ENCODE measurements around the gene FCRL5. TPM values are rescaled to one million over a fixed set of nuclear protein-coding genes. Genes with fewer than 3 reads are reported as not detected.

FCRL5 gene
- total and polyA plus RNA-seq, 2 donors (not counting 3 experiments of a cell fraction or from before 2014, with no cell fraction given), result not detected

- Histone ChIP-seq H3K4me1 (ENCODE audit: control insufficient read depth, extremely low read depth, insufficient read depth, low read length) (peaks cover 4% of the 10 kb centered on the region), H3K4me3 (replicated peaks in 1 of 3; ENCODE audit: insufficient read depth in 1 of 3, low read depth in 1 of 3, low read length in 3 of 3) (no peak overlapping the region), H2AFZ (ENCODE audit: low read depth, low read length) (no peak overlapping the region), H3K27ac (ENCODE audit: insufficient read depth, low read depth, low read length) (no peak overlapping the region), H3K9me1 (replicated peaks; ENCODE audit: control insufficient read depth, extremely low read depth, insufficient read depth, low read length) (no peaks in the 10 kb centered on the region), H3K9ac (replicated peaks; ENCODE audit: extremely low read depth, insufficient read depth, low read length) (no peak overlapping the region), H3K9me3 (replicated peaks; ENCODE audit: control insufficient read depth, insufficient read depth, low read length) (no peaks in the 10 kb centered on the region), H3K36me3 (ENCODE audit: control insufficient read depth in 2 of 2, extremely low read depth in 1 of 2, insufficient read depth in 2 of 2, low read length in 2 of 2) (no peaks in the 10 kb centered on the region), H3K4me2 (ENCODE audit: insufficient read depth, low read length) (no peak overlapping the region), H3K27me3 (ENCODE audit: control insufficient read depth in 2 of 2, insufficient read depth in 2 of 2, low read length in 2 of 2) (peaks cover 2 to 7% of the 10 kb centered on the region in 2 experiments), H3K79me2 (ENCODE audit: control insufficient read depth, insufficient read depth, low read length) (no peaks in the 10 kb centered on the region), H4K20me1 (replicated peaks; ENCODE audit: control insufficient read depth, extremely low read depth, insufficient read depth, low read length) (no peaks in the 10 kb centered on the region)
- ChIA-PET POLR2A (no interaction called here), CTCF (interaction anchor here (1.7 kb wide), 1 partner anchor 11 kb away, joined by 4 read pairs; no protein-coding TSS in a partner anchor)
- no peak for DNase-seq (ENCODE audit: low read depth, low spot score)
- dilution Hi-C loops (cut with MboI; ENCODE audit: extremely low pct_ligation_motif_present, low sequenced_read_pairs) (no loop called here), intact Hi-C loops (cut with micrococcal nuclease) (loop anchor here (2.0 kb wide), 1 partner anchor 15 kb away; no protein-coding TSS in a partner anchor)
- no TSS peak for BruUV-seq (replicated peaks)
- no peak for FAIRE-seq
- TF ChIP-seq POLR2A (IDR thresholded peaks at IDR 0.05; ENCODE audit: low read depth, low read length), result no peak
- no peak for TF ChIP-seq EZH2 (IDR thresholded peaks at IDR 0.05; ENCODE audit: borderline replicate concordance, low read depth, low read length, severe bottlenecking)
- no peak for TF ChIP-seq MAX (IDR thresholded peaks at IDR 0.05; ENCODE audit: insufficient read depth, insufficient read length)
- no peak for TF ChIP-seq JUN (IDR thresholded peaks at IDR 0.05; ENCODE audit: borderline replicate concordance, insufficient read depth, insufficient read length, low read depth)
- no peak for TF ChIP-seq FOS (IDR thresholded peaks at IDR 0.05; ENCODE audit: borderline replicate concordance, insufficient read depth, low read length)
- no peak for TF ChIP-seq MYC (IDR thresholded peaks at IDR 0.05; ENCODE audit: low read depth, low read length)
- TF ChIP-seq CTCF (IDR thresholded peaks at IDR 0.05; ENCODE audit: extremely low read depth in 1 of 2, insufficient read depth in 1 of 2, low read depth in 1 of 2, low read length in 2 of 2), result no peak
- TF ChIP-seq GATA2 (IDR thresholded peaks at IDR 0.05; ENCODE audit: insufficient read depth, insufficient read length, low read depth, low read length), result no peak
These were observed 80.1 kb downstream of the FCRL5 start for GRCh38 chr1:157472056-157472701.
